ENCODE measurements around the gene TRNT1. TPM values are rescaled to one million over a fixed set of nuclear protein-coding genes. Genes with fewer than 3 reads are reported as not detected.

TRNT1 gene
- total and polyA plus RNA-seq, 5 donors from 2014 or later: 20.3 to 29.0 (median 26.2) TPM

GRCh38 chr3:3141939-3142338, 15.2 kb downstream of the TRNT1 start:
- H3K27me3 ChIP-seq (ENCODE audit: control insufficient read depth, insufficient read depth, low read length): no peaks in the 10 kb centered on the region
- peaks cover 14 to 29% (median 22%) of the 10 kb centered on the region in 4 donors for H3K4me1 Mint-ChIP-seq
- no peaks in the 10 kb centered on the region for H3K9me3 ChIP-seq (ENCODE audit: control insufficient read depth in 2 of 2, low read length in 2 of 2)
- ATAC-seq (ENCODE audit: low read depth in 2 of 2) (no peak), DNase-seq (no peak)
- H3K36me3 ChIP-seq (ENCODE audit: control insufficient read depth, insufficient read depth, low read length): peaks cover 89% of the 10 kb centered on the region
- H3K4me3 Mint-ChIP-seq: no peak overlapping the region
- H3K27ac Mint-ChIP-seq: peak overlapping the region in 1 of 3 donors; percentile 6
- H3K4me3 ChIP-seq (ENCODE audit: low read depth, low read length): no peak overlapping the region
- H3K9me3 Mint-ChIP-seq: no peaks in the 10 kb centered on the region
- no peaks in the 10 kb centered on the region for H3K4me1 ChIP-seq (ENCODE audit: control insufficient read depth, insufficient read depth, low read length, poor library complexity, severe bottlenecking)
- H3K36me3 Mint-ChIP-seq: peaks cover 63% of the 10 kb centered on the region
- no peak overlapping the region for H3K27ac ChIP-seq (ENCODE audit: insufficient read depth, low read length, poor library complexity, severe bottlenecking)
- H3K27me3 Mint-ChIP-seq: no peaks in the 10 kb centered on the region

- no peak for ATAC-seq (ENCODE audit: low read depth in 2 of 2)
- peaks cover 95% of the 10 kb centered on the region for H3K36me3 ChIP-seq (ENCODE audit: control insufficient read depth, insufficient read depth, low read length)
- H3K36me3 Mint-ChIP-seq: peaks cover 42% of the 10 kb centered on the region
These were observed 19.1 kb downstream of the TRNT1 start for GRCh38 chr3:3145831-3146230.

GRCh38 chr3:3149560-3149959, 22.8 kb downstream of the TRNT1 start:
- Mint-ChIP-seq H3K9me3 (no peaks in the 10 kb centered on the region), H3K4me1 (peaks cover 4 to 26% (median 19%) of the 10 kb centered on the region in 4 donors), H3K27me3 (no peaks in the 10 kb centered on the region), H3K27ac (peak overlapping the region in 2 of 3 donors; percentile 16 to 54), H3K36me3 (peaks cover 42% of the 10 kb centered on the region), H3K4me3 (no peak overlapping the region)
- Histone ChIP-seq H3K9me3 (ENCODE audit: control insufficient read depth in 2 of 2, low read length in 2 of 2) (no peaks in the 10 kb centered on the region), H3K4me3 (ENCODE audit: low read depth, low read length) (no peak overlapping the region), H3K36me3 (ENCODE audit: control insufficient read depth, insufficient read depth, low read length) (peaks cover 96% of the 10 kb centered on the region), H3K27me3 (ENCODE audit: control insufficient read depth, insufficient read depth, low read length) (no peaks in the 10 kb centered on the region), H3K27ac (ENCODE audit: insufficient read depth, low read length, poor library complexity, severe bottlenecking) (peak overlapping the region; percentile 38), H3K4me1 (ENCODE audit: control insufficient read depth, insufficient read depth, low read length, poor library complexity, severe bottlenecking) (no peaks in the 10 kb centered on the region)
- no peak for DNase-seq
- no peak for ATAC-seq (ENCODE audit: low read depth in 2 of 2)

More at GRCh38 chr3:3145831-3146230, 19.1 kb downstream of the TRNT1 start:
- no peaks in the 10 kb centered on the region for H3K9me3 Mint-ChIP-seq
- peaks cover 9 to 16% (median 11%) of the 10 kb centered on the region in 4 donors for H3K4me1 Mint-ChIP-seq
- H3K9me3 ChIP-seq (ENCODE audit: control insufficient read depth in 2 of 2, low read length in 2 of 2): no peaks in the 10 kb centered on the region
- no peak overlapping the region for H3K4me3 ChIP-seq (ENCODE audit: low read depth, low read length)
- no peaks in the 10 kb centered on the region for H3K27me3 Mint-ChIP-seq
- H3K27ac Mint-ChIP-seq: no peak overlapping the region
- H3K4me3 Mint-ChIP-seq: no peak overlapping the region
- H3K27me3 ChIP-seq (ENCODE audit: control insufficient read depth, insufficient read depth, low read length): no peaks in the 10 kb centered on the region
- no peaks in the 10 kb centered on the region for H3K4me1 ChIP-seq (ENCODE audit: control insufficient read depth, insufficient read depth, low read length, poor library complexity, severe bottlenecking)
- no peak overlapping the region for H3K27ac ChIP-seq (ENCODE audit: insufficient read depth, low read length, poor library complexity, severe bottlenecking)
- no peak for DNase-seq

- Mint-ChIP-seq H3K27me3 (no peaks in the 10 kb centered on the region), H3K36me3 (peaks cover 30% of the 10 kb centered on the region), H3K4me1 (peaks cover 9 to 33% (median 18%) of the 10 kb centered on the region in 4 donors), H3K9me3 (no peaks in the 10 kb centered on the region), H3K27ac (peak overlapping the region in 2 of 3 donors; percentile 54 to 60), H3K4me3 (no peak overlapping the region)
- H3K4me1 ChIP-seq (ENCODE audit: control insufficient read depth, insufficient read depth, low read length, poor library complexity, severe bottlenecking): no peaks in the 10 kb centered on the region
- H3K27ac ChIP-seq (ENCODE audit: insufficient read depth, low read length, poor library complexity, severe bottlenecking): peak overlapping the region; percentile 42
- no peaks in the 10 kb centered on the region for H3K9me3 ChIP-seq (ENCODE audit: control insufficient read depth in 2 of 2, low read length in 2 of 2)
- no peak for DNase-seq
- no peak overlapping the region for H3K4me3 ChIP-seq (ENCODE audit: low read depth, low read length)
- no peak for ATAC-seq (ENCODE audit: low read depth in 2 of 2)
- no peaks in the 10 kb centered on the region for H3K27me3 ChIP-seq (ENCODE audit: control insufficient read depth, insufficient read depth, low read length)
- H3K36me3 ChIP-seq (ENCODE audit: control insufficient read depth, insufficient read depth, low read length): peaks cover 96% of the 10 kb centered on the region
These were observed 24.8 kb downstream of the TRNT1 start for GRCh38 chr3:3151513-3151912.

- H3K9me3 ChIP-seq (ENCODE audit: control insufficient read depth in 2 of 2, low read length in 2 of 2): no peaks in the 10 kb centered on the region
- H3K4me3 ChIP-seq (ENCODE audit: low read depth, low read length): no peak overlapping the region
- no peaks in the 10 kb centered on the region for H3K9me3 Mint-ChIP-seq
- H3K27ac ChIP-seq (ENCODE audit: insufficient read depth, low read length, poor library complexity, severe bottlenecking): no peak overlapping the region
- no peak for DNase-seq
- H3K36me3 Mint-ChIP-seq: peaks cover 35% of the 10 kb centered on the region
- H3K4me1 Mint-ChIP-seq: peaks cover 14 to 53% (median 26%) of the 10 kb centered on the region in 4 donors
- ATAC-seq (ENCODE audit: low read depth in 2 of 2): no peak
- H3K4me3 Mint-ChIP-seq: no peak overlapping the region
- H3K4me1 ChIP-seq (ENCODE audit: control insufficient read depth, insufficient read depth, low read length, poor library complexity, severe bottlenecking): no peaks in the 10 kb centered on the region
- H3K27me3 ChIP-seq (ENCODE audit: control insufficient read depth, insufficient read depth, low read length): no peaks in the 10 kb centered on the region
- H3K36me3 ChIP-seq (ENCODE audit: control insufficient read depth, insufficient read depth, low read length): peaks cover 95% of the 10 kb centered on the region
- no peaks in the 10 kb centered on the region for H3K27me3 Mint-ChIP-seq
- peak overlapping the region; percentile 1 to 75 (median 67) for H3K27ac Mint-ChIP-seq
These were observed 28.3 kb downstream of the TRNT1 start for GRCh38 chr3:3154879-3155610.

GRCh38 chr3:3157484-3157883, 30.7 kb downstream of the TRNT1 start:
- H3K27ac ChIP-seq (ENCODE audit: insufficient read depth, low read length, poor library complexity, severe bottlenecking): no peak overlapping the region
- H3K4me1 Mint-ChIP-seq: peaks cover 14 to 55% (median 32%) of the 10 kb centered on the region in 4 donors
- no peak overlapping the region for H3K4me3 ChIP-seq (ENCODE audit: low read depth, low read length)
- H3K27ac Mint-ChIP-seq: peak overlapping the region in 2 of 3 donors; percentile 51 to 71
- DNase-seq (no peak), ATAC-seq (ENCODE audit: low read depth in 2 of 2) (no peak)
- H3K4me3 Mint-ChIP-seq: peak overlapping the region in 1 of 4 donors; percentile 22
- no peaks in the 10 kb centered on the region for H3K9me3 Mint-ChIP-seq
- H3K9me3 ChIP-seq (ENCODE audit: control insufficient read depth in 2 of 2, low read length in 2 of 2): no peaks in the 10 kb centered on the region
- peaks cover 90% of the 10 kb centered on the region for H3K36me3 ChIP-seq (ENCODE audit: control insufficient read depth, insufficient read depth, low read length)
- H3K4me1 ChIP-seq (ENCODE audit: control insufficient read depth, insufficient read depth, low read length, poor library complexity, severe bottlenecking): no peaks in the 10 kb centered on the region
- no peaks in the 10 kb centered on the region for H3K27me3 Mint-ChIP-seq
- H3K36me3 Mint-ChIP-seq: peaks cover 33% of the 10 kb centered on the region
- H3K27me3 ChIP-seq (ENCODE audit: control insufficient read depth, insufficient read depth, low read length): no peaks in the 10 kb centered on the region

- no peak for ATAC-seq (ENCODE audit: low read depth in 2 of 2)
- no peak overlapping the region for H3K4me3 Mint-ChIP-seq
- H3K4me1 Mint-ChIP-seq: peaks cover 9 to 62% (median 36%) of the 10 kb centered on the region in 4 donors
- no peaks in the 10 kb centered on the region for H3K9me3 Mint-ChIP-seq
- H3K4me3 ChIP-seq (ENCODE audit: low read depth, low read length): no peak overlapping the region
- peaks cover 89% of the 10 kb centered on the region for H3K36me3 ChIP-seq (ENCODE audit: control insufficient read depth, insufficient read depth, low read length)
- no peaks in the 10 kb centered on the region for H3K27me3 ChIP-seq (ENCODE audit: control insufficient read depth, insufficient read depth, low read length)
- no peak overlapping the region for H3K27ac ChIP-seq (ENCODE audit: insufficient read depth, low read length, poor library complexity, severe bottlenecking)
- H3K27me3 Mint-ChIP-seq: no peaks in the 10 kb centered on the region
- no peak for DNase-seq
- H3K36me3 Mint-ChIP-seq: peaks cover 36% of the 10 kb centered on the region
- H3K4me1 ChIP-seq (ENCODE audit: control insufficient read depth, insufficient read depth, low read length, poor library complexity, severe bottlenecking): no peaks in the 10 kb centered on the region
- H3K27ac Mint-ChIP-seq: peak overlapping the region in 2 of 3 donors; percentile 44 to 84
- H3K9me3 ChIP-seq (ENCODE audit: control insufficient read depth in 2 of 2, low read length in 2 of 2): no peaks in the 10 kb centered on the region
These were observed 34.1 kb downstream of the TRNT1 start for GRCh38 chr3:3160826-3161225.

GRCh38 chr3:3165241-3165640, 38.5 kb downstream of the TRNT1 start:
- Histone ChIP-seq H3K9me3 (ENCODE audit: control insufficient read depth in 2 of 2, low read length in 2 of 2) (no peaks in the 10 kb centered on the region), H3K36me3 (ENCODE audit: control insufficient read depth, insufficient read depth, low read length) (peaks cover 76% of the 10 kb centered on the region), H3K4me1 (ENCODE audit: control insufficient read depth, insufficient read depth, low read length, poor library complexity, severe bottlenecking) (peaks cover 3% of the 10 kb centered on the region), H3K4me3 (ENCODE audit: low read depth, low read length) (no peak overlapping the region), H3K27me3 (ENCODE audit: control insufficient read depth, insufficient read depth, low read length) (no peaks in the 10 kb centered on the region), H3K27ac (ENCODE audit: insufficient read depth, low read length, poor library complexity, severe bottlenecking) (no peak overlapping the region)
- H3K27me3 Mint-ChIP-seq: no peaks in the 10 kb centered on the region
- DNase-seq (no peak), ATAC-seq (ENCODE audit: low read depth in 2 of 2) (no peak)
- H3K27ac Mint-ChIP-seq: peak overlapping the region in 1 of 3 donors; percentile 11
- no peaks in the 10 kb centered on the region for H3K9me3 Mint-ChIP-seq
- H3K4me3 Mint-ChIP-seq: no peak overlapping the region
- H3K36me3 Mint-ChIP-seq: peaks cover 50% of the 10 kb centered on the region
- H3K4me1 Mint-ChIP-seq: peaks cover 17 to 55% (median 36%) of the 10 kb centered on the region in 4 donors
